OCI-LY3 (cell line): ENCODE measurements around the gene ITGA3.

Experiments
- H2AFZ ChIP-seq: fragments of 200-600, 300-600 bp; shearing (Covaris generic); 2 replicates; pipeline ENCODE4 v1.6.0; 2014; ENCODE audit warnings: antibody characterized with exemption, low read depth, low read length
- H3K27ac ChIP-seq: fragments of 200-600, 300-600 bp; sonication (generic); 2 replicates; pipeline ENCODE4 v1.5.1; 2014; ENCODE audit warnings: mild to moderate bottlenecking, low read length, moderate library complexity, mixed read lengths
- H3K27me3 ChIP-seq: fragments of 200-600, 300-600 bp; sonication (generic); 2 replicates; pipeline ENCODE4 v1.6.1; 2014; ENCODE audit warnings: low read depth, low read length, mixed read lengths
- H3K36me3 ChIP-seq: fragments of 200-600, 300-600 bp; sonication (generic); replicated peaks from 2 replicates; pipeline ENCODE3; 2014; ENCODE audit warnings: low read depth, low read length, mixed read lengths
- H3K4me1 ChIP-seq: fragments of 300-600, 200-600 bp; sonication (generic); 2 replicates; pipeline ENCODE4 v1.6.1; 2014; ENCODE audit warnings: low read length, mixed read lengths
- H3K4me2 ChIP-seq: fragments of 200-600, 300-600 bp; sonication (generic); 2 replicates; pipeline ENCODE4 v1.6.1; 2014; ENCODE audit warnings: low read length, mixed read lengths
- H3K4me3 ChIP-seq: fragments of 300-600, 200-600 bp; sonication (generic); 2 replicates; pipeline ENCODE4 v1.5.1; 2014; ENCODE audit warnings: antibody characterized with exemption, mild to moderate bottlenecking, low read length, moderate library complexity
- H3K79me2 ChIP-seq: fragments of 300-600, 200-600 bp; shearing (Covaris generic); 2 replicates; pipeline ENCODE4 v1.6.1; 2014; ENCODE audit warnings: mild to moderate bottlenecking, low read length, mixed read lengths
- H3K9ac ChIP-seq: fragments of 300-600, 200-600 bp; shearing (Covaris generic); 2 replicates; pipeline ENCODE4 v1.6.0; 2014; ENCODE audit warnings: mild to moderate bottlenecking, low read length, moderate library complexity
- H3K9me3 ChIP-seq: fragments of 200-600, 300-600 bp; shearing (Covaris generic); 2 replicates; pipeline ENCODE4 v1.6.1; 2014; ENCODE audit warnings: low read length, mixed read lengths; ENCODE audit not compliant: insufficient read depth
- H4K20me1 ChIP-seq: fragments of 200-600, 300-600 bp; sonication (generic); 2 replicates; pipeline ENCODE4 v1.6.1; 2016; ENCODE audit warnings: low read length, mixed read lengths; ENCODE audit not compliant: insufficient read depth
- CTCF ChIP-seq: fragments of 200-600, 300-600 bp; sonication (generic); IDR thresholded peaks from 2 replicates; pipeline ENCODE4 v1.5.1; 2014; ENCODE audit warnings: antibody characterized with exemption, low read length, low read depth
- EZH2phosphoT487 ChIP-seq: fragments of 200-600 bp; shearing (Covaris generic); IDR thresholded peaks from 2 replicates; pipeline ENCODE4 v1.6.1; 2018; ENCODE audit warnings: antibody characterized with exemption, mixed run types, low read depth

ITGA3 gene

GRCh38 chr17:50081757-50082156 lies 25.8 kb downstream of the ITGA3 start:
- Histone ChIP-seq H3K79me2 (no peaks in the 10 kb centered on the region), H2AFZ (no peak overlapping the region), H3K27ac (no peak overlapping the region), H3K36me3 (no peaks in the 10 kb centered on the region), H3K4me3 (no peak overlapping the region), H4K20me1 (no peaks in the 10 kb centered on the region), H3K9me3 (no peaks in the 10 kb centered on the region), H3K27me3 (no peaks in the 10 kb centered on the region), H3K4me2 (no peak overlapping the region), H3K4me1 (no peaks in the 10 kb centered on the region), H3K9ac (no peak overlapping the region)
- TF ChIP-seq EZH2phosphoT487 (no peak), CTCF (no peak)

GRCh38 chr17:50087246-50087911 lies 31.5 kb downstream of the ITGA3 start:
- H3K79me2 ChIP-seq: no peaks in the 10 kb centered on the region
- TF ChIP-seq EZH2phosphoT487: no peak
- TF ChIP-seq CTCF: peak; percentile 90
- H3K27me3 ChIP-seq: no peaks in the 10 kb centered on the region
- no peak overlapping the region for H2AFZ ChIP-seq
- H3K9ac ChIP-seq: no peak overlapping the region
- H3K27ac ChIP-seq: no peak overlapping the region
- H3K9me3 ChIP-seq: no peaks in the 10 kb centered on the region
- H3K4me3 ChIP-seq: no peak overlapping the region
- H3K4me1 ChIP-seq: no peaks in the 10 kb centered on the region
- H4K20me1 ChIP-seq: no peaks in the 10 kb centered on the region
- no peaks in the 10 kb centered on the region for H3K36me3 ChIP-seq
- no peak overlapping the region for H3K4me2 ChIP-seq

- Histone ChIP-seq H3K36me3 (no peaks in the 10 kb centered on the region), H3K4me1 (no peaks in the 10 kb centered on the region)
- no peak for TF ChIP-seq EZH2phosphoT487
- TF ChIP-seq CTCF: no peak
These were observed 32.0 kb downstream of the ITGA3 start for GRCh38 chr17:50087912-50088405.

GRCh38 chr17:50088952-50089825 lies 33.3 kb downstream of the ITGA3 start:
- H3K4me1 ChIP-seq: peaks cover 2% of the 10 kb centered on the region; the same call in 1 of the 2 replicates
- no peaks in the 10 kb centered on the region for H3K9me3 ChIP-seq
- H2AFZ ChIP-seq: no peak overlapping the region
- no peak for TF ChIP-seq EZH2phosphoT487
- no peak for TF ChIP-seq CTCF
- H3K4me2 ChIP-seq: no peak overlapping the region
- H3K4me3 ChIP-seq: no peak overlapping the region
- no peaks in the 10 kb centered on the region for H3K79me2 ChIP-seq
- H3K27ac ChIP-seq: no peak overlapping the region
- H3K36me3 ChIP-seq: no peaks in the 10 kb centered on the region
- no peaks in the 10 kb centered on the region for H3K27me3 ChIP-seq
- no peak overlapping the region for H3K9ac ChIP-seq
- H4K20me1 ChIP-seq: no peaks in the 10 kb centered on the region

More at GRCh38 chr17:50087912-50088405, 32.0 kb downstream of the ITGA3 start:
- H3K27me3 ChIP-seq: no peaks in the 10 kb centered on the region
- H3K27ac ChIP-seq: no peak overlapping the region
- no peaks in the 10 kb centered on the region for H3K9me3 ChIP-seq
- H3K4me3 ChIP-seq: no peak overlapping the region
- no peak overlapping the region for H3K9ac ChIP-seq
- H3K79me2 ChIP-seq: no peaks in the 10 kb centered on the region
- no peak overlapping the region for H3K4me2 ChIP-seq
- no peak overlapping the region for H2AFZ ChIP-seq
- no peaks in the 10 kb centered on the region for H4K20me1 ChIP-seq
